ENCODE results near the gene AMPD2.

Gene AMPD2

DNA sequence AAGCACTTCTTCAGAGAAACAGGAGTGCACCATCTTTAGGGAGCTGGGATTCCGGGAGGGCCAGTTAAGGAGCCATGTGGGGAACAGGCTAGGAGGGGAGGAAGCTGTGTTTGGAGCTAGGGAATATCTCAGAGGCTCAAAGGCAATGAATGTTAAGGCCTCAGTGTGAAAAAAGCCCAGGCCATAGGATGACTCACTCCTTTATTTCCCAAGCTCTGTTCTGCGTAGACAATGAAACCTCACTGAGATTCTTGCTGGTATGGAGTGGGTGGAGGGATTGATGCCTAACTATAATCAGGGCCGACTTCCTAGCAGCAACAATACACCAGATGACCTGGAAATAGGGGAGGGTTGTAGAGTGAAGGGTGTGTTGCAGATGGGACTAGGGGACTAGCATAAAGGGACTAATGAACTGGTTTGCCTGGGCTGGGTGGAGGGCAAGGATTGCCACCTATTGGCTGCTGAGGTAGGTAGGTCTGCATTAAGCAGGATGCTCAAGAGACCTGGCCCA, 2.3 kb upstream of the AMPD2 start:
- peak; percentile 35 for DNase-seq (ENCODE audit: low spot score)

DNA sequence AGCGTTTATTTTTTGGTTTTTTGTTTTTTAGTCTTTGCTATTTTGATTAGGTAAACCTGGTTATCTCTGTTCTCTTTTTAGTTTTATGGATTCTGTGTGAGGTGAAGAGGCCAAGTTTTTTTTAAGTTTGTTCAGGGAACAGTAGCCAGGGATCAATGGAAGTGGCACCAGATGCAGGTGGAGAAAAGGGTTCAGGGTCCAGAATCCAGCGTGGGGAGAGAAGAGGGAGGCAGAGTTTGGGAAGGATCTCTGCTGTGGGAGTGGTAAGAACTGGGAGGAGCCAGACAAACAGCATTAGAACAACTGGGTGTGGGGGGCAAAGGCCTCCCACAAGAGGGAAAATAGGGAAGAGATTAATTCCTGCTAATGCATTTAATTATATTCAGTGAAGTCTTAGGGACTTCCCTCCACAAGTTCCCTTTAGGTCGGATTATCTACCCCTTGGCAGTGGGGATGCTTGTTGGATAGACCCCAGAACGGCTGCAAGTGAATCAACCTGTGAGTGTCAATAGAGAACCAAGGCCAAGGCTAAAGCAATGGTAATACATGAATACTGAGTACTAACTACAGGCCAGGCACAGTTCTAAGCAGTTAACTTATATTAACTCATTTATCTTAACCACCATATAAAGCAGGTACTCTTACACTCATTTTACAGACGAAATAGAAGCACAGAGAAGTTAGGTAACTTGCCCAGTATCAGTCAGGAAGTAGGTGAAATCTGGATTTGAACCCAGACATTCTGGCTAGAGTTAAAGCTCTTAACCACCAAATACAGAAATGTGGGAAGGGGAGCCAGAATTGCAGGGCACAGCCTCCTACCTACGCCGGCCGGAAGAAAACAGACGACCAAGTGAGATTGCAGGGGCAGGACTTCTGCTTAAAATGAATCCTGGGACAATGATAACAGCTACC, 719 bp upstream of the AMPD2 start:
- no peak for DNase-seq (ENCODE audit: low spot score)

GRCh38 chr1:109620401-109620791, 759 bp downstream of the AMPD2 start:
- peak; percentile 60 for DNase-seq (ENCODE audit: low spot score)

DNA sequence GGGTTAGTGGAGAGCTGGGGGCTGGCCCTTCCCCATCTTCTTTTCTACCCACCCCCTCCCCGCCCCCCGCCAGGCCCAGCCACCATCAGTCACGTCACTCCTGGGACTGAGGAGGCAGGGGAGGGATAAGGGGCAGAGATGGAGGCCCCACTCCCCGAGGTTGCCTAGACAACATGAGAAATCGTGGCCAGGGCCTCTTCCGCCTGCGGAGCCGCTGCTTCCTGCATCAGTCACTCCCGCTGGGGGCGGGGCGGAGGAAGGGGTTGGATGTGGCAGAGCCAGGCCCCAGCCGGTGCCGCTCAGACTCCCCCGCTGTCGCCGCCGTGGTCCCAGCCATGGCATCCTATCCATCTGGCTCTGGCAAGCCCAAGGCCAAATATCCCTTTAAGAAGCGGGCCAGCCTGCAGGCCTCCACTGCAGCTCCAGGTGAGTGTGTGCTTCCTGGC, 1.2 kb downstream of the AMPD2 start:
- peak; percentile 96 for DNase-seq (ENCODE audit: low spot score)

DNA sequence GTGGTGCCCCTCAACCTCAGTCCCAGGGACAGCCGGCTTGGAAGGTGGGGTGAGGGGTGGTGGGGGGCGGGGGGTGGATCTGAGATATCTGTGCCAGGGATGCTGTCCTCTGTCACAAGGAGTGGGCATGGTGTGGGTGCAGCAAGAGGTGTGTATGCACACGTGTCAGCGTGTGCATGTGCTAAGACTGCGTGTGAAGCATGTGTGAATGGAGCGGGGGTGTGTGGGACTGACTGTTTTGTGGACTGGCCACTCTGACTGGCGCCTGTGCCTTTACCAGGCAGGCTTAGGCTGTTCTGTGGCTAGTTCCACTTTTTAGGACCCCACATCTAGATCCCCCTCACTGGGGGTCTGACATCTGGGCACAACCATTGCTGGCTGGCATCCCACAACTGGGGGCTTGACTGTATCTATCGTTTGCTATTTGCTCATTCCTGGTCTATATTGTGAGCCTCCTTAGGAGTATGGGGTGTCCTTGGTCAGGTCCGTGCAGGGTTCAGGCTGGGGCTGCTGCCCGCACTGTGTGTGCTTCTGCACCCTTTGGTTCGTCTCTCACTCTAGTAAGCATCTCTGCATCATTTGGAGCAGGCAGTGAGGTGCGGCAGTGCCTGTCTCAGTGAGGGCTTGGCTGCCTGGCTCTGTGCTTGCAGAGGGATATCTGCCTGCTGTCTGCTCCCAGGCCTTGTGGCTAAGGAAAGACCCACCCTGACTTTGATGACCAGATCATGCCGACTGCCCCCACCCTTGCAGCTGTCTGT, 1.9 kb downstream of the AMPD2 start:
- no peak for DNase-seq (ENCODE audit: low spot score)

DNA sequence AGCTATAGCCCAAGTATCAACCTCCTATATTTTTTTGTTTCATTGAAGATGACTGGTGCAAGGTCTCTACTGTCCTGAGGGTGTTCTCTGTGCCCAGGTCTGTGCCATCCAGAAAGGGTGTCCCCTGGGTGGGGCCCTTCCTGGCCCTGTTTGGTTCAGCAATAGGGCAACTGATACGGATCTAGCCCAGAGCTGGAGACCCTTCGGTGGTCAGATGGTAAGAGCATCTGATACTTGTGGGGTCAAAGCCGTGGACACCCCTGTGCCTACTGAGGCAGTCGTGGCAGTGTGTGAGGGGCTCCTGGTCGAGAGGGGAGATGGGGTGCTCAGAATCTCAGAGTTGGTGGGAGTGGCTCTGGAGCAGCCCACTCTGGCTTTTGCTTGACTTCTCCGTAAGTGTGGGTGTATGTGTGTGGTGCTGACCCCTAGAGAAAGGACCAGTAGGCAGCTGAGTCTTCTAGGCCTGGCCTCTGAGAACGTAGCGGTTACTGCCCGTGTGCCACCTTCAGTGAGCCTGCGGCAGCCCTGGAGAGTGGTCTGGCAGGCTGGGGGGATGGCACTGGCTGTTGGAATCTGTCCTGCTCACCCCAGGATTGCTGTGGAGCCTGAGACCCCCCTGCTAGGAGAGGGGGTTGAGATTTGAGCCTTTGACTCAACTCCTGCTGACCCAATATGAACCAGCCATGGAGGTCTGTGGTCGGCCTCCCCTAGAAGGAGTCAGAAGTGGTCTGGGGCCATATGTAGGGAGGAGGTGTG, 2.7 kb downstream of the AMPD2 start:
- DNase-seq (ENCODE audit: low spot score), result no peak

DNA sequence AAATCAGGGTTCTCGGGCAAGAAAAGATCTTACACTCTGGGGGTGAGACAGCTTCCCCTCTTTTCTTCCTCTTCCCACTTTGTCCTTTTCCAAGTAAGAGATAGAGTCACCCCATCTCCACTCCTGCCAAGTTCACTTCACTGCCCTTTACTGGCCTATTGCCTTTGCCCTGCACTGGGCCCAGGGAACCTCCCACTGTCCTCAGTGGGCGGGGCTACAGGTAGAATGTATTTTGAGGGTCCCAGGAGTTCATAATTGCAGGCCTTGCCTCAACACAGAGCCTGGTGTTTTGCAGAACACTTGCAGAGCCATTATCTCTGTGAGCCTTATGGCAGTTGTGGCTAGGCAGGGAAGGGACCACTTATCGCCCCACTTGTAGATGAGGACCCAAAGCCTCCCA, 3.3 kb downstream of the AMPD2 start:
- DNase-seq (ENCODE audit: low spot score), result no peak

DNA sequence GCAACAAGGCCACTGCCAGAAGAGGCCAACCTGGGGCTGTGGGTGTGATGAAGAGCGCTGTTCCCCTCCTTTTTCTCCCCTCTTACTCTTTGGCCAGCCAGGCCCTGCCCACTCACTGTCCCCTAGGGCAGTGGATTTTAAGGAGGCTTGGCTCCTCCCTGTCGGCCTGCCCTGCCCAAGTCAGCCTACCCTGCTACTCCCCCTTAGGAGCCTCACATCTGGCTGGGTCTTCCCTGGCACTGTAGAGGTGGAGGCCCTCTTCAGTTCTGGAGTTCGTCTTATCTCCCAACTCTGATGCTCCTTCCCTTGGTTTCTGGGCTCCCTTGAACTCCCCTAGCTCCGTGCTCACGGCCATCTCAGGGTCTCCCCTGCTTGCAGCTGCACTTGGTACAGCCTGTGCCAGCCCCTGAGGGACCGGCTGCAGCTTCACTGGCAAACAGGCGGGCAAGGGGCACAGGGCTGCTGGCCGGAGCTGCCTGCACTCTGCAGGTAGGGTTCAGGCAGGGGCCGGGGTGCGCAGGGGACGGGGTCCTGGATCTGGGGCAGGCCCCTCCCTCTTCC, 4.0 kb downstream of the AMPD2 start:
- no peak for DNase-seq (ENCODE audit: low spot score)

DNA sequence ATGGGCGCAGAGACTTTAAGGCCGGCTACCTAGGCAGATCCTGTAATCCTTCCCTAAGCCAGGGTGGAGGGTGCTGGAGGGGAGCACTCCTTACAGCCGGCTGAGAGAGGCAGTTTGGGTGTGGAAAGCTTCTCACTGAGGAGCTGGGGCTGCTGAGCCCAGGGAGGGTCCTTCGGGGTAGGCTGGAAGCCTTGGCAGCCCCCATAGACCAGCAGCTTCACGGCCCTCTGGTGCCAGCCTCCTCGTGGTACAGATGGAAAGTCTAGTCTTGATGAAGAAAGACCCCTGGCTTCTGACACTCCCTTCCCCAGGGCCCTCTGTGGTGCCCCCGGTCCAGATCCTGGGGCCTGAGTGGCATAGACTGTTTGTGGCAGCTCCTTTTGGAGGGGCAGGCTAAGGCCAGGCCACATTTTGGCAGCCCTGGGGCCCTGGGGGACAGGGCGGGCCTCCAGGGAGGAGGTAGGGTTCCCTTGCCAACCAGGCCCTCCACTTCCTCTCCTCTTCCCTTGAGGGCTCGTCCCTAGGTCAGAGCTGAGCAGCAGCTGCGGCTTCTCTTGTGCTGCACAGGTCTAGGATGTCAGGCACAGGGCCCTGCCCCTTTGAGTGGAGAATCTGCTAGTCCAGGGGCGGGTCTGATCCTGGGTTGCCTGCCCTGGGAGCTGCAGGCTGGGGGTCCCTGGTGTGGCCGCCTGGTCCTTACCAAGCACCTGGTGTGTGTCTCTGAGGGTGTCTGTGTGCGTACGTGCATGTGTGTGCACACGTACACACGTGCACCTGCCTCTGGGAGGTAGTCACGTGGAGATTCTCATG, 4.8 kb downstream of the AMPD2 start:
- no peak for DNase-seq (ENCODE audit: low spot score)

- DNase-seq (ENCODE audit: low spot score), result no peak
Measured at GRCh38 chr1:109625176-109625575, 5.5 kb downstream of the AMPD2 start.

- no peak for DNase-seq (ENCODE audit: low spot score)
Measured at GRCh38 chr1:109625601-109626560, 6.2 kb downstream of the AMPD2 start.

GRCh38 chr1:109626682-109627408, 7.2 kb downstream of the AMPD2 start:
- DNase-seq (ENCODE audit: low spot score), result no peak

GRCh38 chr1:109627692-109628399, 8.2 kb downstream of the AMPD2 start:
- no peak for DNase-seq (ENCODE audit: low spot score)

DNA sequence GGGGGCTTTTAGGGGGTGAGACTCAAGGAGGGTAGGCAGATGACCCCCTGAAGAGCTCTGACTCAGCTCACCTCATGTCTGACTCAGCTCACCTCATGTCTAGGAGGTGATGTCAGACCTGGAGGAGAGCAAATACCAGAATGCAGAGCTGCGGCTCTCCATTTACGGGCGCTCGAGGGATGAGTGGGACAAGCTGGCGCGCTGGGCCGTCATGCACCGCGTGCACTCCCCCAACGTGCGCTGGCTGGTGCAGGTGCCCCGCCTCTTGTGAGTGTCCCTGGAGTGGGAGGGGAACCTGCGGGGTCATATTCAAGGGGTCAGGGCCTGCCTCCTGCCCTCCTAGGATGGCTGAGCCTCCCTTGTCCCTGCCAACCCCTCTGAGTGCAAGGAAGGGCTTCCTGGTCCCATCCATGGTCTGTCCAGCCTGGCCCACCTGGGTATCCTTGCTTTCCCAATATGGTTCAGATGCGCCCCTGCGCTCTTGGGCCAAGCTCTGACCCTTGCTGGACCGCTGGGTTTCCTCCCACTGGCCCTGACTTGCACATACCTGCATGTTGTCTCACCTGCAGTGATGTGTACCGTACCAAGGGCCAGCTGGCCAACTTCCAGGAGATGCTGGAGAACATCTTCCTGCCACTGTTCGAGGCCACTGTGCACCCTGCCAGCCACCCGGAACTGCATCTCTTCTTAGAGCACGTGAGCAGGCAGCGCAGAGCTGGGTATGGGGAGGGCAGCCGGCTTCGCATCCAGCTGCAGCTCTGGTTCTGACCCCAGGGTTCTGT, 9.1 kb downstream of the AMPD2 start:
- DNase-seq (ENCODE audit: low spot score), result no peak

GRCh38 chr1:109629372-109630030, 9.9 kb downstream of the AMPD2 start:
- DNase-seq (ENCODE audit: low spot score), result no peak

- DNase-seq (ENCODE audit: low spot score), result peak; percentile 90
Measured at GRCh38 chr1:109630081-109630897, 10.7 kb downstream of the AMPD2 start.
